GM18520 (cell line): ENCODE measurements around the gene C1QTNF5.

Source experiments
- ATAC-seq: cut with Tn5 transposase; IDR thresholded peaks from one replicate; pipeline ENCODE4 v1.9.1; 2021; ENCODE audit not compliant: unreplicated experiment

C1QTNF5 gene

GRCh38 chr11:119359365-119360214, 18.9 kb upstream of the C1QTNF5 start:
- no peak for ATAC-seq

- no peak for ATAC-seq
These were observed 16.4 kb upstream of the C1QTNF5 start for GRCh38 chr11:119357074-119357473.

DNA sequence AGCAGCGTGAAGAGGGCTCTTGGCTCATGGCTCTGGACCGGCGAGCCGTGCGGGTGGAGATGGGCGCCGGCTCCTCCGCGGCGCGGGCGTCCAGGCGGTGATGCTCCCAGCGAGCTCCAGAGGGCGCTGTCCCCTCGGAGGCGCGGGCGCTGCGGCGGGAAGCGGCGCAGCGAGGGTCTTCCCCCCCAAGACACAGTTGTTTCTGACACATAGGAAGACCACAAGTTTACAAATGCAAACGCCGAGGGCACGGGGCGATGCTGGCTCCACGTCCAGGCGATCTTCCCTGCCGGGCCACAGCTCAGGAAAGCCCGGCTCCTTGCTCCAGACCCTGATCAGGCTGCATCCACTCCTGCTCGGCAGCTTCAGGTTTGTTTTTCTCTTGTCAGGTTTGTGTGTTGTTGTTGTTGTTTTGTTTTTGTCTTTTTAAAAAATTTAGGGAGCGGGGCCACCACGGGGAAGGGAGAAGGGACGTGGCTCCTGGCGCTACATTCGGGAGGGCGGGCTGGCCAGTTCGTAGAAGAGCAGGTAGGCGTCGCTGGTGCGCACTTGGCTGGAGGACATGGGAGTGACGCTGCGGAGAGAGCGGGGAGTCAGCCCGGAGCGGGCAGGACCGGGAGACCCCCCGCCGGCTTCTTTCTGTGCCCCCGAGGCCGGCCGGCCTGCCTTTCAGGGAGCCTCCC, 15.8 kb upstream of the C1QTNF5 start:
- ATAC-seq: no peak

GRCh38 chr11:119355091-119355843, 14.6 kb upstream of the C1QTNF5 start:
- no peak for ATAC-seq

GRCh38 chr11:119352857-119353260, 12.2 kb upstream of the C1QTNF5 start:
- no peak for ATAC-seq

GRCh38 chr11:119351232-119351631, 10.5 kb upstream of the C1QTNF5 start:
- no peak for ATAC-seq

GRCh38 chr11:119350302-119350701, 9.6 kb upstream of the C1QTNF5 start:
- ATAC-seq: no peak

DNA sequence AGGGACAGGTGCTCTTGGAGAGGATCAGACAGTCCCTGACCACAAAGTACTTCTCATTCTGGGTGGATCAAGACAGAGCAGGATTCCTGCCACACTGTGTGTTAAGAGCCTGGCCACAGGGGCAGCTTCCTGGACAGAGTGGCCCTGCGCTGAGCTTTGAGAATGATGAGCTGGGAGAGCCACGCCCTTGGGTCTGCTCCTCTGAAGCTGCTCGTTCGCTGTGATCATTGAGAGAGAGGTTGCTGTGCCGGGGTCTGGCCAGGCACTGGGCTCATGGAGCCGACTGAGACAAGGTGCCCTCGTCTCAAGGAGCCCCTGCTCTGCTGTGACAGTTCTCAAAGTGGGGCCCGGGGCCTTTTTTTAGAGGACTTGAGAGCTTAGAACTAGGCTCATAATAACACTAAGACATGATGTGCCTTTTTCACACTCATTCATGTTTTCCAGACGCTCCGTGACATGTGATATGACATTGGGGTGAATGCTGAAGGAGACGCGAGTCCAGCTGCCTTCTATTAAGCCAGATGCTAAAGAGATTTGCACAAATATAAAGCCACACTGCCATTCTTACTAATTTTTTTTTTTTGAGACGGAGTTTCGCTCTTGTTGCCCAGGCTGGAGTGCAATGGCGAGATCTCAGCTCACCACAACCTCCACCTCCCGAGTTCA, 7.4 kb upstream of the C1QTNF5 start:
- ATAC-seq: no peak

- ATAC-seq: no peak
These were observed 6.6 kb upstream of the C1QTNF5 start for GRCh38 chr11:119347242-119347641.

DNA sequence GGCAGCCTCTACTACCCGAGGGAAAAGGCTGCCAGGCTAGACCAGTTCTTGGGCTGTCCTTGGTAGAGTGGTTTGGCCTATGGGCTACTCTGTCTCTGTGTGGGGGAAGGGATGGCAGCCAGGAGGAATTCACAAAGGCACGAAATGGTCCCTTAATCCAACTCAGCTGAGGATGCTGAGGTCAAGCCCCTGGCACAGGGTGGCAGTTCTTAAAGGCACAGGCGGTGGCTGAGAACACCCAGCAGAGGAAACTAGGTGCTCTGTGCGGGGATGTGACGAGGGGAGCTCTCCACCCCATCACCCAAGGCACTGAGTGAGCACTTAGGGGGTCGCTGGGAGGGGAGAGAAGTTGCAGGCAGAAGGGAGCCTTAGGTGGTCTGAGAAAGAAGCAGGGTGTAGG, 5.9 kb upstream of the C1QTNF5 start, which contains the start of gene MFRP:
TSS of gene MFRP (minus strand) at position 101 of the 400 bp plus-strand sequence. CDS start 192 bp downstream, outside the sequence.
- no peak for ATAC-seq

GRCh38 chr11:119345685-119346084, 5.0 kb upstream of the C1QTNF5 start:
- ATAC-seq: no peak

GRCh38 chr11:119344291-119345010, 3.8 kb upstream of the C1QTNF5 start:
- ATAC-seq: no peak

DNA sequence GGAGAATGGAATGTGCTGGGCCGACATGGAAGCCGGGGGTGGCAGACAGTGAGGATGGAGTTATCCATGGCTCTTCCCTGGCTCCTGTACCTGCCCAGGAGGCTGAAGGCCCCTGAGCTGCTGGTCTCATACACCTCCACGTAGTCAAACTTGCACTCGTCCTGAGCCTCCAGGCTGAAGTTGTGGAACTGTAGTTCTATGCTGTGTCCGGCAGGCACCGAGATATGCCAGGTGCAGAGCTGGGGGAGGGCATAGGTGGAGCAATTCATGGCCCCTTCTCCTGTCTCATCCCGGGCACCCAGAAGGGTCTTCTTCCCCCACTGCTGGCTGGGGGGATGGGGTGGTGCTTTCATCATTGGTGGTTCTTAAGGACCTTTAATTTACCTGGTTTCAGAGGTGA, 3.0 kb upstream of the C1QTNF5 start:
- ATAC-seq: no peak

- ATAC-seq: no peak
These were observed 1.9 kb upstream of the C1QTNF5 start for GRCh38 chr11:119342362-119343130.

GRCh38 chr11:119342023-119342300, 1.3 kb upstream of the C1QTNF5 start:
- ATAC-seq: no peak

DNA sequence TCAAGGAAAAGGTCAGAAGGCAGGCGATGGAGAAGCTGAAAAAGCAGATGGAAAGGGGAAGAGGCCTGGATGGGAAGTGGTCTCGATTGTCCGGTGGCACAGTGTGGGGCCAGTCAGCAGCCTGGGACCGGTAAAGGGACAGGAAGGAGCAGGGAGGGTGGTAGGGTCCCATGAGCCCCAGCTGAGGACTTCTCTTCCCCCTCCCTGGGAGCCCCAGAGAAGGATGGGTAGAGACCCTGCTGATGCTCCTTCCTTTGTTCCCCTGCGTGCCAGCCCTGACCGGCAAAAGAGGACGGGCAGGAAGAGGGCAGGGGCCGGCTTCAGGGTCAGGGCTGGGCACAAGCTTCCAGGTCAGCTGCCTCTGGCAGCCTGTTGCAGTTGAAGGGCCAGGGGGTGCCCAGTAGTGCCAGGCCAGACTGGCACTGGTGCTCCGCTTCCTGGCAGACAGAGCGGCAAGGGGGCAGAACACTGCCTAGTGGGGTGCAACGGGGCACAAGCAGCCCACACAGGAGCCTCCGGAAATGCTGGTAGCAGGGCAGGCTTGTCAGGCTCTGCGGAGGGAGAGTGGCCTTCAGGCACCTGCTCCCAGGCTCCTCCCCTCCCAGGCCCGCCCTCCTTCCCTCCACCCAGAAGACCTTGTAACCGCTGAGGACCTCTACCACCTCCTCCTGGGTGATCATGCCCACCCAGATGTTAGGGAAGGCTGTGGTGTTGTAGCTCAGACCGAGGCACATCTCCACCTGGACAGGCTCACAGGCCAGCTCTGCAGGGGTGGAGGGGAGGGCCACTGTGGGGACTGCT, 739 bp upstream of the C1QTNF5 start:
- ATAC-seq: no peak

GRCh38 chr11:119339589-119340334, 921 bp downstream of the C1QTNF5 start:
- no peak for ATAC-seq

DNA sequence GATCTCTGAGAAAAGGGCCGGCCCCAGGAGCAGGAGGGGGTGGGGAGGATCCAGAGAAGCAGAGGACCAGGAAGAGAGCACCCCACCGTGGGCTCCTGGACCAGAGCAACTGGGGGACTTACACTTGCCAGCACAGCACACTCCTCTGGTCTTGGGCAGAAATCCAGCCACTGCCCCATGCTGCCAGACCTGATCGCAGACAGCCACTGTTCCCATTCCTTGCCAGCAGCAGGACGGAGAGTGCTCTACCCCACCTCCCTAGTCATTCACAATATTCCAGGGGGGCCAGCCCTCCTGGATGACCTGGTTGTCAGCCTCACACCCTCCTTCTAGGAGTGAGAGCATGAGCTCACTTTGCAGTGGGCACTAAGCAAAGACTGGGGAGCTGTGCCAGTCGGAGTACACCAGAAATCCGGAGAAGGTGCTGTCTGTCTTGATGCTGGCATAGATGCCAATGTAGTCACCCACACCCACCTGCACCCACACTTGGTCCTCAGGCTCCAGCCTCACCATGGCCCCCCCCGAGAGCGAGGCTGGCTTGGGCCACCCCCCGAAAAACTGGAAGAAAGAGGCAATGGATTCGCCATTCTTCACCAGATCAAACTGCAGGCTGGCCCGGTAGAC, 1.6 kb downstream of the C1QTNF5 start:
- no peak for ATAC-seq
